SK-N-SH (cell line): ENCODE results near the gene PHACTR2.

ENCODE experiments used
- CHD2 ChIP-seq: fragments of 150-350 bp; IDR thresholded peaks from 2 replicates; pipeline ENCODE4 v1.6.1; 2018; ENCODE audit warnings: low read length; ENCODE audit not compliant: partially characterized antibody
- FOSL2 ChIP-seq: IDR thresholded peaks from 2 replicates; pipeline ENCODE4 v1.4.0; 2012; ENCODE audit warnings: low read depth, mild to moderate bottlenecking, moderate library complexity, borderline replicate concordance
- GABPA ChIP-seq: IDR thresholded peaks from 2 replicates; pipeline ENCODE4 v1.4.0; 2012; ENCODE audit warnings: low read depth, mild to moderate bottlenecking
- JUND ChIP-seq: IDR thresholded peaks from 2 replicates; pipeline ENCODE4 v1.4.0; 2012
- MXI1 ChIP-seq: IDR thresholded peaks from 2 replicates; pipeline ENCODE4 v1.6.1; 2012; ENCODE audit warnings: mild to moderate bottlenecking, low read depth, low read length, improper control_type of control experiment
- RAD21 ChIP-seq: IDR thresholded peaks from 2 replicates; pipeline ENCODE4 v1.6.1; 2012; ENCODE audit warnings: mild to moderate bottlenecking, low read length
- RCOR1 ChIP-seq: fragments of 150-350 bp; IDR thresholded peaks from 2 replicates; pipeline ENCODE4 v1.6.1; 2017; ENCODE audit warnings: antibody characterized with exemption, low read length
- RFX5 ChIP-seq: IDR thresholded peaks from 2 replicates; pipeline ENCODE4 v1.6.1; 2012; ENCODE audit warnings: mild to moderate bottlenecking, improper control_type of control experiment, low read length
- TCF12 ChIP-seq: IDR thresholded peaks from 2 replicates; pipeline ENCODE4 v1.4.0; 2012
- YY1 ChIP-seq: IDR thresholded peaks from 2 replicates; pipeline ENCODE4 v1.4.0; 2012; ENCODE audit warnings: low read depth, mild to moderate bottlenecking
- ZBTB33 ChIP-seq: IDR thresholded peaks from 2 replicates; pipeline ENCODE4 v1.4.0; 2012; ENCODE audit warnings: low read depth, borderline replicate concordance
- TF ChIP-seq, protein P1 (sequence below): fragments of 200-600 bp; sonication (generic); IDR thresholded peaks from 2 replicates; pipeline ENCODE4 v1.6.1; 2017; ENCODE audit warnings: antibody characterized with exemption, mild to moderate bottlenecking, moderate library complexity
- TF ChIP-seq, protein P2 (sequence below): IDR thresholded peaks from 2 replicates; pipeline ENCODE4 v1.4.0; 2012; ENCODE audit warnings: low read depth, borderline replicate concordance
- TF ChIP-seq, protein P3 (sequence below): IDR thresholded peaks from 2 replicates; pipeline ENCODE4 v1.6.1; 2012; ENCODE audit warnings: mild to moderate bottlenecking, low read depth, low read length, moderate library complexity

GRCh38 chr6:143634486-143634885, 43.3 kb upstream of the PHACTR2 start:
- TF ChIP-seq, protein P1, sequence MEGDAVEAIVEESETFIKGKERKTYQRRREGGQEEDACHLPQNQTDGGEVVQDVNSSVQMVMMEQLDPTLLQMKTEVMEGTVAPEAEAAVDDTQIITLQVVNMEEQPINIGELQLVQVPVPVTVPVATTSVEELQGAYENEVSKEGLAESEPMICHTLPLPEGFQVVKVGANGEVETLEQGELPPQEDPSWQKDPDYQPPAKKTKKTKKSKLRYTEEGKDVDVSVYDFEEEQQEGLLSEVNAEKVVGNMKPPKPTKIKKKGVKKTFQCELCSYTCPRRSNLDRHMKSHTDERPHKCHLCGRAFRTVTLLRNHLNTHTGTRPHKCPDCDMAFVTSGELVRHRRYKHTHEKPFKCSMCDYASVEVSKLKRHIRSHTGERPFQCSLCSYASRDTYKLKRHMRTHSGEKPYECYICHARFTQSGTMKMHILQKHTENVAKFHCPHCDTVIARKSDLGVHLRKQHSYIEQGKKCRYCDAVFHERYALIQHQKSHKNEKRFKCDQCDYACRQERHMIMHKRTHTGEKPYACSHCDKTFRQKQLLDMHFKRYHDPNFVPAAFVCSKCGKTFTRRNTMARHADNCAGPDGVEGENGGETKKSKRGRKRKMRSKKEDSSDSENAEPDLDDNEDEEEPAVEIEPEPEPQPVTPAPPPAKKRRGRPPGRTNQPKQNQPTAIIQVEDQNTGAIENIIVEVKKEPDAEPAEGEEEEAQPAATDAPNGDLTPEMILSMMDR: no peak
- TF ChIP-seq RAD21 (no peak), TCF12 (no peak), JUND (no peak), YY1 (no peak), RCOR1 (no peak), FOSL2 (no peak), ZBTB33 (no peak), MXI1 (no peak), RFX5 (no peak), GABPA (no peak), CHD2 (no peak)
- TF ChIP-seq, protein P2, sequence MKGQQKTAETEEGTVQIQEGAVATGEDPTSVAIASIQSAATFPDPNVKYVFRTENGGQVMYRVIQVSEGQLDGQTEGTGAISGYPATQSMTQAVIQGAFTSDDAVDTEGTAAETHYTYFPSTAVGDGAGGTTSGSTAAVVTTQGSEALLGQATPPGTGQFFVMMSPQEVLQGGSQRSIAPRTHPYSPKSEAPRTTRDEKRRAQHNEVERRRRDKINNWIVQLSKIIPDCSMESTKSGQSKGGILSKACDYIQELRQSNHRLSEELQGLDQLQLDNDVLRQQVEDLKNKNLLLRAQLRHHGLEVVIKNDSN: no peak
- TF ChIP-seq, protein P3, sequence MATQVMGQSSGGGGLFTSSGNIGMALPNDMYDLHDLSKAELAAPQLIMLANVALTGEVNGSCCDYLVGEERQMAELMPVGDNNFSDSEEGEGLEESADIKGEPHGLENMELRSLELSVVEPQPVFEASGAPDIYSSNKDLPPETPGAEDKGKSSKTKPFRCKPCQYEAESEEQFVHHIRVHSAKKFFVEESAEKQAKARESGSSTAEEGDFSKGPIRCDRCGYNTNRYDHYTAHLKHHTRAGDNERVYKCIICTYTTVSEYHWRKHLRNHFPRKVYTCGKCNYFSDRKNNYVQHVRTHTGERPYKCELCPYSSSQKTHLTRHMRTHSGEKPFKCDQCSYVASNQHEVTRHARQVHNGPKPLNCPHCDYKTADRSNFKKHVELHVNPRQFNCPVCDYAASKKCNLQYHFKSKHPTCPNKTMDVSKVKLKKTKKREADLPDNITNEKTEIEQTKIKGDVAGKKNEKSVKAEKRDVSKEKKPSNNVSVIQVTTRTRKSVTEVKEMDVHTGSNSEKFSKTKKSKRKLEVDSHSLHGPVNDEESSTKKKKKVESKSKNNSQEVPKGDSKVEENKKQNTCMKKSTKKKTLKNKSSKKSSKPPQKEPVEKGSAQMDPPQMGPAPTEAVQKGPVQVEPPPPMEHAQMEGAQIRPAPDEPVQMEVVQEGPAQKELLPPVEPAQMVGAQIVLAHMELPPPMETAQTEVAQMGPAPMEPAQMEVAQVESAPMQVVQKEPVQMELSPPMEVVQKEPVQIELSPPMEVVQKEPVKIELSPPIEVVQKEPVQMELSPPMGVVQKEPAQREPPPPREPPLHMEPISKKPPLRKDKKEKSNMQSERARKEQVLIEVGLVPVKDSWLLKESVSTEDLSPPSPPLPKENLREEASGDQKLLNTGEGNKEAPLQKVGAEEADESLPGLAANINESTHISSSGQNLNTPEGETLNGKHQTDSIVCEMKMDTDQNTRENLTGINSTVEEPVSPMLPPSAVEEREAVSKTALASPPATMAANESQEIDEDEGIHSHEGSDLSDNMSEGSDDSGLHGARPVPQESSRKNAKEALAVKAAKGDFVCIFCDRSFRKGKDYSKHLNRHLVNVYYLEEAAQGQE: no peak
